OCI-LY7 (cell line): ENCODE results near the gene DBF4B. TPM values are rescaled to one million over a fixed set of nuclear protein-coding genes. Genes with fewer than 3 reads are reported as not detected.

Source experiments
- BruUV-seq: library from RNA; stranded (reverse); fragments of 400-500 nt; replicated peaks from 2 replicates; lab custom pipeline; 2021; lab: Mats Ljungman, UMichigan
- CTCF ChIA-PET: fragments of 300-600 bp; sonication (Branson Sonifier 250); formaldehyde crosslinking; loops from one replicate; lab custom pipeline; 2022; ENCODE audit warnings: antibody characterized with exemption; ENCODE audit not compliant: unreplicated experiment; lab: Charles Lee
- POLR2A ChIA-PET: fragments of 300-600 bp; sonication (Branson Sonifier 250); formaldehyde crosslinking; loops from one replicate; lab custom pipeline; 2022; ENCODE audit warnings: antibody characterized with exemption; lab: Charles Lee
- DNase-seq: peaks from one replicate; pipeline ENCODE4 v3.0.0-alpha.2; 2015; ENCODE audit warnings: low spot score
- H2AFZ ChIP-seq: fragments of 200-600 bp; sonication (generic), shearing (Covaris generic); 2 replicates; pipeline ENCODE4 v1.6.1; 2014; ENCODE audit warnings: mild to moderate bottlenecking, antibody characterized with exemption, low read length, moderate library complexity
- H3K27ac ChIP-seq: fragments of 200-600 bp; sonication (generic); 2 replicates; pipeline ENCODE4 v1.5.1; 2014; ENCODE audit warnings: mixed run types, low read depth, mild to moderate bottlenecking, moderate library complexity, low read length, inconsistent platforms; ENCODE audit not compliant: poor library complexity, severe bottlenecking
- H3K36me3 ChIP-seq: fragments of 200-600 bp; sonication (generic); 2 replicates; pipeline ENCODE4 v1.6.1; 2014; ENCODE audit warnings: mild to moderate bottlenecking, antibody characterized with exemption, low read length, moderate library complexity, mixed read lengths; ENCODE audit not compliant: insufficient read depth
- H3K4me1 ChIP-seq: fragments of 200-600 bp; sonication (generic); 2 replicates; pipeline ENCODE4 v1.5.1; 2014; ENCODE audit warnings: mild to moderate bottlenecking, low read length; ENCODE audit not compliant: insufficient read depth, poor library complexity, severe bottlenecking
- H3K4me2 ChIP-seq: fragments of 200-600 bp; sonication (generic); 2 replicates; pipeline ENCODE4 v1.6.1; 2014; ENCODE audit warnings: mild to moderate bottlenecking, low read length
- H3K4me3 ChIP-seq: fragments of 200-600 bp; sonication (generic); 2 replicates; pipeline ENCODE4 v1.5.1; 2014; ENCODE audit warnings: mild to moderate bottlenecking, low read depth, low read length; ENCODE audit not compliant: poor library complexity, severe bottlenecking
- H3K79me2 ChIP-seq: fragments of 200-600 bp; sonication (generic); 2 replicates; pipeline ENCODE4 v1.6.1; 2016; ENCODE audit warnings: low read depth, mild to moderate bottlenecking, low read length, moderate library complexity, mixed read lengths; ENCODE audit not compliant: insufficient read depth
- H3K9me2 ChIP-seq: fragments of 200-600 bp; sonication (generic); 2 replicates; pipeline ENCODE4 v1.6.1; 2016; ENCODE audit warnings: mild to moderate bottlenecking, low read length, mixed read lengths; ENCODE audit not compliant: insufficient read depth
- H3K9me3 ChIP-seq: fragments of 200-600 bp; sonication (generic); 2 replicates; pipeline ENCODE4 v1.6.1; 2014; ENCODE audit warnings: mild to moderate bottlenecking, mixed run types, low read length, mixed read lengths
- H4K20me1 ChIP-seq: fragments of 200-600 bp; sonication (generic); 2 replicates; pipeline ENCODE4 v1.6.1; 2014; ENCODE audit warnings: mild to moderate bottlenecking, antibody characterized with exemption, low read length, moderate library complexity, mixed read lengths; ENCODE audit not compliant: insufficient read depth
- CTCF ChIP-seq: fragments of 200-600 bp; sonication (generic); conservative IDR thresholded peaks from 2 replicates; pipeline ENCODE4 v1.5.1; 2014; ENCODE audit warnings: mild to moderate bottlenecking, antibody characterized with exemption, low read length, moderate library complexity, mixed read lengths
- EZH2phosphoT487 ChIP-seq: fragments of 200-600 bp; sonication (generic); IDR thresholded peaks from 2 replicates; pipeline ENCODE4 v1.6.1; 2018; ENCODE audit warnings: low read depth, borderline replicate concordance, mild to moderate bottlenecking, mixed run types, antibody characterized with exemption, low read length, moderate library complexity, mixed read lengths
- intact Hi-C: fragments of 100-400 bp; cut with micrococcal nuclease; formaldehyde crosslinking; loops from one replicate; pipeline ENCODE4 v1.10.0; 2022; ENCODE audit not compliant: unreplicated experiment
- total RNA-seq, 2 experiments: library from RNA; depleted of rRNA in 1 of 2; stranded (reverse); fragments of >200 nt in 1 of 2; shearing (Covaris generic) in 1 of 2; gene quantifications; 2 replicates each; pipeline ENCODE4 v1.2.3, GENCODE V29; 2014 to 2022

DBF4B gene
- total RNA-seq, 2 experiments from 2014 or later, result 18.1 to 45.8 TPM

DNA sequence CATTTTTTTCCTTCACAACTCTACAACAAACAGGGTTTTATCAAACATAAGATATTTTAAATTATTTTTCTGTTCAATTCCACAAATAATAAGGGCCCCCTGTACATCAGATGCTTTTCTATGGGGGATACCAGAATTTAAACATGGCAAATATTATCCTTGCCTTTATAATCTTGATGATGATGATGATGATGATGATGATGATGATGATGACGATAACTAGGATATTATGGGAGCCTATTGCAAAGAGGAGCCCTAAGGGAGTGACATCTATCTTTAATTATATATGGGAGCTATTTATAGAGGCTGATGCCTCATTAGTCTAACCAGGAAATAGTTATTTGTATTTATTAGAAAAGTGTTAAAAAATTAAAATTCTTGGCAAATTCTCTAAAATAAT is 45.4 kb upstream of the DBF4B start:
- H3K9me3 ChIP-seq, result no peaks in the 10 kb centered on the region
- no peak for TF ChIP-seq EZH2phosphoT487
- no peak for TF ChIP-seq CTCF
- ChIA-PET CTCF (no interaction called here), POLR2A (interaction anchor here (1.3 kb wide), 1 partner anchor 12 kb away, joined by 3 read pairs; no protein-coding TSS in a partner anchor)
- no peak overlapping the region for H3K4me2 ChIP-seq
- BruUV-seq, result no TSS peak
- H3K4me3 ChIP-seq, result no peak overlapping the region
- H3K36me3 ChIP-seq, result no peaks in the 10 kb centered on the region
- DNase-seq, result no peak
- H3K4me1 ChIP-seq, result no peaks in the 10 kb centered on the region
- intact Hi-C loops, result no loop called here
- H4K20me1 ChIP-seq, result no peaks in the 10 kb centered on the region
- no peaks in the 10 kb centered on the region for H3K79me2 ChIP-seq
- no peaks in the 10 kb centered on the region for H3K9me2 ChIP-seq
- no peak overlapping the region for H3K27ac ChIP-seq
- H2AFZ ChIP-seq, result no peak overlapping the region

GRCh38 chr17:44664867-44665266 is 43.6 kb upstream of the DBF4B start:
- H3K4me3 ChIP-seq, result no peak overlapping the region
- H3K4me2 ChIP-seq, result no peak overlapping the region
- no TSS peak for BruUV-seq
- POLR2A ChIA-PET, result no interaction called here
- no peaks in the 10 kb centered on the region for H3K9me3 ChIP-seq
- intact Hi-C loops, result no loop called here
- no peaks in the 10 kb centered on the region for H3K9me2 ChIP-seq
- H3K27ac ChIP-seq, result no peak overlapping the region
- H2AFZ ChIP-seq, result no peak overlapping the region
- no peak for DNase-seq
- H3K79me2 ChIP-seq, result no peaks in the 10 kb centered on the region
- H4K20me1 ChIP-seq, result no peaks in the 10 kb centered on the region
- TF ChIP-seq CTCF, result no peak
- no peak for TF ChIP-seq EZH2phosphoT487
- H3K36me3 ChIP-seq, result no peaks in the 10 kb centered on the region
- CTCF ChIA-PET, result no interaction called here
- H3K4me1 ChIP-seq, result no peaks in the 10 kb centered on the region

- TF ChIP-seq CTCF, result no peak
- no peak for TF ChIP-seq EZH2phosphoT487
- Histone ChIP-seq H4K20me1 (no peaks in the 10 kb centered on the region), H3K79me2 (no peaks in the 10 kb centered on the region), H3K4me3 (no peak overlapping the region), H2AFZ (no peak overlapping the region), H3K36me3 (no peaks in the 10 kb centered on the region), H3K27ac (no peak overlapping the region), H3K9me2 (no peaks in the 10 kb centered on the region), H3K4me2 (no peak overlapping the region), H3K9me3 (no peaks in the 10 kb centered on the region), H3K4me1 (no peaks in the 10 kb centered on the region)
- DNase-seq, result no peak
- intact Hi-C loops, result no loop called here
- no TSS peak for BruUV-seq
- ChIA-PET POLR2A (no interaction called here), CTCF (no interaction called here)
Measured at GRCh38 chr17:44666006-44666405, 42.5 kb upstream of the DBF4B start.
